ENCODE measurements around the gene CACNA1G. TPM values are rescaled to one million over a fixed set of nuclear protein-coding genes. Genes with fewer than 3 reads are reported as not detected.

Gene CACNA1G
- total and polyA plus RNA-seq, 9 of the 15 experiments (the other 6 are each of a cell fraction or from before 2014, with no cell fraction given) = 0.01 TPM; not detected in 8

DNA sequence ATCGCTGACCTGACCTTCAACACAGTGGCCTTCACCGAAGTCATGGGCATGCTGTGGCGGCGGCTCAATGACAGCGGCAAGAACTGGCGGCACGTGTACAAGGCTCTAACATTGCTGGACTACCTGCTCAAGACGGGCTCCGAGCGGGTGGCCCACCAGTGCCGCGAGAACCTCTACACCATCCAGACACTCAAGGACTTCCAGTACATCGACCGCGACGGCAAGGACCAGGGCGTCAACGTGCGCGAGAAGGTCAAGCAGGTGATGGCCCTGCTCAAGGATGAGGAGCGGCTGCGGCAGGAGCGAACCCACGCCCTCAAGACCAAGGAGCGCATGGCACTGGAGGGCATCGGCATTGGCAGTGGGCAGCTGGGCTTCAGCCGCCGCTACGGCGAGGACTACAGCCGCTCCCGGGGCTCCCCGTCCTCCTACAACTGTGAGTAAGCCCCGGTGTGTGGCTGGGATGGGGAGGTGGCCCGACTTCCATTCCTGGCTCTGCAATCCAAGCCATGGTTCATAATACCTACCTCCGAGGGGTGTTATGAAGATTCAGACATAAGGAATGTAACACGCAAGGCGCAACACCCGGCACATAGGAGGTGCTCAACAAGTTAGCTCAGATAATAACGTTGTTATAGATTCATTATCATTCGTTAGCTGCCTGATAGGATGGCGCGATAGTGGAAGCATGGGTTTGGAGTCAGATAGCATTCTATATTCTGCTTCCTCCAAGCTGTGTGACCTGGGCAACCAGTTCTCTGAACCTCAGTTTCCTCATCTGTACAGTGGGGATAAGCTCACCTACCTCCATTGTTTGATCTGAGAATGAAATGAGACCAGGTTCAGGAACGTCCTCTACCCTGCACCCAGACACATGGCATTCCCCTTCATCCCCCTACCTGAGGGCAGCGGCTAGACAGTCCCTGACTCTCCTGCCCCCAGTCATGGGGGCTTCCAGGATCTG is 23.6 kb upstream of the CACNA1G start:
- Histone ChIP-seq H2AFZ (ENCODE audit: low read depth, low read length) (no peak overlapping the region), H3K9me3 (replicated peaks; ENCODE audit: control insufficient read depth, insufficient read depth, low read depth, low read length) (no peaks in the 10 kb centered on the region), H4K20me1 (replicated peaks; ENCODE audit: control insufficient read depth, insufficient read depth, low read length) (peaks cover 13% of the 10 kb centered on the region; the same call in 1 of the 2 replicates), H3K79me2 (ENCODE audit: control insufficient read depth, insufficient read depth, low read length) (no peaks in the 10 kb centered on the region), H3K4me3 (no peak overlapping the region), H3K9ac (ENCODE audit: insufficient read depth in 1 of 2, low read depth in 2 of 2, low read length in 2 of 2) (peak overlapping the region in 1 of 2 experiments; percentile 19; a peak in 1 of 4 replicates), H3K27me3 (ENCODE audit: control insufficient read depth in 2 of 2, insufficient read depth in 2 of 2, low read length in 2 of 2) (peaks cover 11 to 49% of the 10 kb centered on the region in 2 experiments; a peak in 4 of 5 replicates), H3K4me1 (replicated peaks in 1 of 2; ENCODE audit: control insufficient read depth in 2 of 2, insufficient read depth in 2 of 2, low read length in 2 of 2) (peaks cover 0 to 58% of the 10 kb centered on the region in 2 experiments; a peak in 3 of 5 replicates), H3K27ac (ENCODE audit: extremely low read depth, low read depth, low read length) (no peak overlapping the region), H3K9me1 (ENCODE audit: control insufficient read depth, insufficient read depth, low read length) (no peaks in the 10 kb centered on the region), H3K36me3 (ENCODE audit: control insufficient read depth, insufficient read depth, low read length) (no peaks in the 10 kb centered on the region), H3K4me2 (ENCODE audit: insufficient read depth, low read length) (no peak overlapping the region)
- POLR2A ChIA-PET = interaction anchor here (1.0 kb wide), 1 partner anchor 10 kb away, joined by 3 read pairs; no protein-coding TSS in a partner anchor
- intact Hi-C loops (cut with micrococcal nuclease) (no loop called here), in situ Hi-C loops (cut with MboI) (no loop called here)
- CTCF ChIA-PET (ENCODE audit: low intra/inter-chr PET ratio) = no interaction called here
- no peak for ATAC-seq
- BruUV-seq (replicated peaks) = no TSS peak
- TF ChIP-seq, protein P1, sequence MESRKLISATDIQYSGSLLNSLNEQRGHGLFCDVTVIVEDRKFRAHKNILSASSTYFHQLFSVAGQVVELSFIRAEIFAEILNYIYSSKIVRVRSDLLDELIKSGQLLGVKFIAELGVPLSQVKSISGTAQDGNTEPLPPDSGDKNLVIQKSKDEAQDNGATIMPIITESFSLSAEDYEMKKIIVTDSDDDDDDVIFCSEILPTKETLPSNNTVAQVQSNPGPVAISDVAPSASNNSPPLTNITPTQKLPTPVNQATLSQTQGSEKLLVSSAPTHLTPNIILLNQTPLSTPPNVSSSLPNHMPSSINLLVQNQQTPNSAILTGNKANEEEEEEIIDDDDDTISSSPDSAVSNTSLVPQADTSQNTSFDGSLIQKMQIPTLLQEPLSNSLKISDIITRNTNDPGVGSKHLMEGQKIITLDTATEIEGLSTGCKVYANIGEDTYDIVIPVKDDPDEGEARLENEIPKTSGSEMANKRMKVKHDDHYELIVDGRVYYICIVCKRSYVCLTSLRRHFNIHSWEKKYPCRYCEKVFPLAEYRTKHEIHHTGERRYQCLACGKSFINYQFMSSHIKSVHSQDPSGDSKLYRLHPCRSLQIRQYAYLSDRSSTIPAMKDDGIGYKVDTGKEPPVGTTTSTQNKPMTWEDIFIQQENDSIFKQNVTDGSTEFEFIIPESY (CRISPR knock-in tag; IDR thresholded peaks at IDR 0.05) = peak; percentile 69
- TF ChIP-seq EHMT2 (IDR thresholded peaks at IDR 0.05) (no peak), MCM5 (IDR thresholded peaks at IDR 0.05; ENCODE audit: low read depth) (no peak), RBM25 (IDR thresholded peaks at IDR 0.05; ENCODE audit: low read depth, low read length, severe bottlenecking) (peak; percentile 73), POU5F1 (IDR thresholded peaks at IDR 0.05; ENCODE audit: borderline replicate concordance, low read depth, low read length, partially characterized antibody) (no peak)
- TF ChIP-seq, protein P2, sequence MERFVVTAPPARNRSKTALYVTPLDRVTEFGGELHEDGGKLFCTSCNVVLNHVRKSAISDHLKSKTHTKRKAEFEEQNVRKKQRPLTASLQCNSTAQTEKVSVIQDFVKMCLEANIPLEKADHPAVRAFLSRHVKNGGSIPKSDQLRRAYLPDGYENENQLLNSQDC (CRISPR knock-in tag; IDR thresholded peaks at IDR 0.05) = no peak
- TF ChIP-seq, protein P3, sequence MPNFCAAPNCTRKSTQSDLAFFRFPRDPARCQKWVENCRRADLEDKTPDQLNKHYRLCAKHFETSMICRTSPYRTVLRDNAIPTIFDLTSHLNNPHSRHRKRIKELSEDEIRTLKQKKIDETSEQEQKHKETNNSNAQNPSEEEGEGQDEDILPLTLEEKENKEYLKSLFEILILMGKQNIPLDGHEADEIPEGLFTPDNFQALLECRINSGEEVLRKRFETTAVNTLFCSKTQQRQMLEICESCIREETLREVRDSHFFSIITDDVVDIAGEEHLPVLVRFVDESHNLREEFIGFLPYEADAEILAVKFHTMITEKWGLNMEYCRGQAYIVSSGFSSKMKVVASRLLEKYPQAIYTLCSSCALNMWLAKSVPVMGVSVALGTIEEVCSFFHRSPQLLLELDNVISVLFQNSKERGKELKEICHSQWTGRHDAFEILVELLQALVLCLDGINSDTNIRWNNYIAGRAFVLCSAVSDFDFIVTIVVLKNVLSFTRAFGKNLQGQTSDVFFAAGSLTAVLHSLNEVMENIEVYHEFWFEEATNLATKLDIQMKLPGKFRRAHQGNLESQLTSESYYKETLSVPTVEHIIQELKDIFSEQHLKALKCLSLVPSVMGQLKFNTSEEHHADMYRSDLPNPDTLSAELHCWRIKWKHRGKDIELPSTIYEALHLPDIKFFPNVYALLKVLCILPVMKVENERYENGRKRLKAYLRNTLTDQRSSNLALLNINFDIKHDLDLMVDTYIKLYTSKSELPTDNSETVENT (CRISPR knock-in tag; IDR thresholded peaks at IDR 0.05) = no peak
- WGBS (ENCODE audit: insufficient coverage, low coverage, missing lambda C conversion rate) = 45% methylated on average over 42 of the region's 45 CpGs
- no peak for FAIRE-seq
- DNase-seq (ENCODE audit: extremely low read depth in 1 of 4, low spot score in 3 of 4) = no peak
